Uterus (tissue), 2 donors: ENCODE results near the gene RGPD3.

Source experiments
- POLR2A ChIP-seq, 2 donors: fragments of 450-650 bp; IDR thresholded peaks; one replicate each; pipeline ENCODE4 v1.6.1; 2016; ENCODE audit warnings: antibody characterized with exemption in 2 of 2, mild to moderate bottlenecking in 1 of 2, moderate library complexity in 1 of 2
- TF ChIP-seq, protein P1 (sequence below), 4 experiments: fragments of 200-600 bp in 2 of 4; fragments of 450-650 bp in 2 of 4; sonication (generic) in 2 of 4; IDR thresholded peaks; one replicate each; pipeline ENCODE4 v1.5.1; 2016 to 2019; ENCODE audit warnings: antibody characterized with exemption in 4 of 4, mild to moderate bottlenecking in 2 of 4, moderate library complexity in 1 of 4

DNA sequence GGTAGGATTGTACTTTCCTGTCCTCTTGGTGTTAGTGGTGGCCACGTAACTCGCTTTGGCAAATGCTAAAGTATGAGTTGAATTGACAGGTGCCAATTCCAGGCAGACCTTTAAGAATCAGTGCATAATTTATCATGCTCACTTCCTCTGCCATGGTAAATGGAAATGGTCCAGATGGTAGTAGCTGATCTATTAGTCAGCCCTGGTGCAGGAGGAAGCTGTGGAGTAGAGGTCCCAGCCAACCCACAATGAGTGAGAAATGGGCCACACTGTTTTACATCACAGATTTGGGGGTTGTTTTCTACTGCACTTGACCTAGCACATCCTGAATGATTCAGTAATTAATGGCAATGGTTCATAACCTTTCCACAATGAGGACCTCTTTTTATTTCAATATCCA, 104.4 kb downstream of the RGPD3 start:
- no peak for TF ChIP-seq POLR2A (IDR thresholded peaks at IDR 0.05)
- TF ChIP-seq, protein P1, sequence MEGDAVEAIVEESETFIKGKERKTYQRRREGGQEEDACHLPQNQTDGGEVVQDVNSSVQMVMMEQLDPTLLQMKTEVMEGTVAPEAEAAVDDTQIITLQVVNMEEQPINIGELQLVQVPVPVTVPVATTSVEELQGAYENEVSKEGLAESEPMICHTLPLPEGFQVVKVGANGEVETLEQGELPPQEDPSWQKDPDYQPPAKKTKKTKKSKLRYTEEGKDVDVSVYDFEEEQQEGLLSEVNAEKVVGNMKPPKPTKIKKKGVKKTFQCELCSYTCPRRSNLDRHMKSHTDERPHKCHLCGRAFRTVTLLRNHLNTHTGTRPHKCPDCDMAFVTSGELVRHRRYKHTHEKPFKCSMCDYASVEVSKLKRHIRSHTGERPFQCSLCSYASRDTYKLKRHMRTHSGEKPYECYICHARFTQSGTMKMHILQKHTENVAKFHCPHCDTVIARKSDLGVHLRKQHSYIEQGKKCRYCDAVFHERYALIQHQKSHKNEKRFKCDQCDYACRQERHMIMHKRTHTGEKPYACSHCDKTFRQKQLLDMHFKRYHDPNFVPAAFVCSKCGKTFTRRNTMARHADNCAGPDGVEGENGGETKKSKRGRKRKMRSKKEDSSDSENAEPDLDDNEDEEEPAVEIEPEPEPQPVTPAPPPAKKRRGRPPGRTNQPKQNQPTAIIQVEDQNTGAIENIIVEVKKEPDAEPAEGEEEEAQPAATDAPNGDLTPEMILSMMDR (IDR thresholded peaks at IDR 0.05) = no peak
